Measurements from ENCODE around the gene FAM229A. TPM values are rescaled to one million over a fixed set of nuclear protein-coding genes. Genes with fewer than 3 reads are reported as not detected.

FAM229A gene
- polyA plus RNA-seq, 4 donors: 2.8 to 10.6 (median 8.5) TPM

DNA sequence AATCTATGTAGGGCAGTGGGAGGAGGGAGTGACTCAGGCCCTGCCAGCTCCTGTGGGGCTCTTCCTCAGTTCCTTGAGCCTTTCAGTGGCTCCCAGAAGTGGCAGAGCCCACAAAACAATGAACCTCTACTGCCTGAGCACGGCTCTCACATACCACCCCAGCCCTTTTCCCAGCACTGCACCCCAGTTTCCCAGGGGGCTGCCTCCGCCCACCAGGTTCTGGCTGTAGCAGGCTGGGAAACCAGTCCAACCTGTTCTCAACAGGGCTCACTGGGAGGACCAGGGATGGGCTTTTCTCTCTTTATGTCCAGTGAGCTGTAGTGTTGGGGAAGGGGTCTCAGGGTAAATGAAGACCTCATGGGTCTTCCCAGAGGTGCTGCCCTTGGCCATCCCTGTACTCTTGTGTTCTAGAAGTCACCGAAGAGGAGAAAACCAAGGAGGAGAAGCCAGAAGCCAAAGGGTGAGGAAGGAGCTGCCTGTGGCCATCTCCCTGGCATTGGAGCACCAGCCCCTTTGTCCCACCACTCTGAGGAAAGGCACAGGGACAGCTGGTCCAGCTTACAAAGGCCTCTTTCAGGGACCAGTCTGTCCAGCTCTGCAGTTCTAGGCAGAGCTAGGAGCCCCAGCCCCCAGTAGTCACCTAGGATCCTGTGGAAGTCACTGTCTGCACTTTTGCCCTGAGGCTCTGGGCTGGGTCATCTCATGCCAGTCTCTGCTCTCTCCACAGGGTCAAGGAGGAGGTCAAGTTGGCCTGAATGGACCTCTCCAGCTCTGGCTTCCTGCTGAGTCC lies 29.8 kb downstream of the FAM229A start:
- DNase-seq (ENCODE audit: low read depth in 4 of 4, low spot score in 2 of 4): no peak

DNA sequence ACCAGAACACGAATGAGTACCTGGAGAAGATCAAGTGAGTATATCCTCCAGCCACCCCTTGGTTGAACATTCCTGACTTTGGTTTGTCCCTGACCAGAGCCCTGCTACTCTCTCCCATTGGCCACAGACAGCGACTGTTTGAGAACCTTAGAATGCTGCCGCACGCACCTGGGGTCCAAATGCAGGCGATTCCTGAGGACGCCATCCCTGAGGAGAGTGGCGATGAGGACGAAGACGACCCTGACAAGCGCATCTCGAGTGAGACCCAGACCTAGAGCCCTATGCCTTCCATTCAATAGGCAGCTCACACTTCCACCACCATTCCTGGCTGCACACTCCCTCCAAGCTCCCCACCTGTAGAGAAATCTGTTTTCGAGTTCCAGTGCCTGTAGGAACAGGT lies 30.7 kb downstream of the FAM229A start:
- no peak for DNase-seq (ENCODE audit: low read depth in 4 of 4, low spot score in 2 of 4)

DNA sequence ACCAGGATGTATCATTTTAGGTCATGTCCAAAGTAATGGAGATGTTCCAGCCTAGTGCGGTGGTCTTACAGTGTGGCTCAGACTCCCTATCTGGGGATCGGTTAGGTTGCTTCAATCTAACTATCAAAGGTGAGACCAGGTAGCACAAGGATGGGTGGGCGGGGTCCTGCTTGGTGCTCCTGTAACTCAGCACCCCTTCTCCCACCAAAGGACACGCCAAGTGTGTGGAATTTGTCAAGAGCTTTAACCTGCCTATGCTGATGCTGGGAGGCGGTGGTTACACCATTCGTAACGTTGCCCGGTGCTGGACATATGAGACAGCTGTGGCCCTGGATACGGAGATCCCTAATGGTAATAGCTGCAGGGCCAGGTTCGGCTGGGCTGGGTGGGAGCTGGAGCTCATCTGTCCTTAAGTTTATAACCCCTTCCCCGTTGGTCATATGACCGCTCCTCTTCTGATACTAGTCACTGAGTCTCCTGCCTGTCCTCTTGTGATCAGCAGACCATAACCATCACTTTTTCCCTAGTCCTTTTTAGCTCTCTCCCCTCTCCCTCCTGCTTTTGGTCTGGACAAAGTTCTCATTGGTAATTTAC lies 31.6 kb downstream of the FAM229A start:
- DNase-seq (ENCODE audit: low read depth in 4 of 4, low spot score in 2 of 4): no peak

- no peak for DNase-seq (ENCODE audit: low read depth in 4 of 4, low spot score in 2 of 4)
These were observed 32.3 kb downstream of the FAM229A start for GRCh38 chr1:32329931-32330466.

DNA sequence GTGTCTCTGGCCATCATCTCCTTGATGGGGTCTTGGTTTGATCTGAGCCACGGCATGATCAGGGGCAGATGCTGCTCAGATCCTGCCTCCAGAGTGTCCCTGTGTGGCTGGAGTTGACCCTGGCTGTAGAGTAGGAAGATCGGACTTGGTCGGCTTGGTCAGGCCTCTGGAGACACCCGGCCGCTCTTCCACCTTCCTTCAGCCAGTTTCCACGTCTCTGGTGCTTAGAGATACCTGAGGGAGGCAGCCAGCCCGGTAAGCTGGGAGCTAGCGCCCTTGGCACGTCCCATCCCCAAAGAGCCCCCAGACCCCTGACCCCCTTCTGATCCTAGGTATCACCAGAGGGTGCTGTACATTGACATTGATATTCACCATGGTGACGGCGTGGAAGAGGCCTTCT lies 35.1 kb downstream of the FAM229A start:
- DNase-seq (ENCODE audit: low read depth in 4 of 4, low spot score in 2 of 4): no peak

GRCh38 chr1:32321712-32322291 lies 40.5 kb downstream of the FAM229A start:
- no peak for DNase-seq (ENCODE audit: low read depth in 4 of 4, low spot score in 2 of 4)

DNA sequence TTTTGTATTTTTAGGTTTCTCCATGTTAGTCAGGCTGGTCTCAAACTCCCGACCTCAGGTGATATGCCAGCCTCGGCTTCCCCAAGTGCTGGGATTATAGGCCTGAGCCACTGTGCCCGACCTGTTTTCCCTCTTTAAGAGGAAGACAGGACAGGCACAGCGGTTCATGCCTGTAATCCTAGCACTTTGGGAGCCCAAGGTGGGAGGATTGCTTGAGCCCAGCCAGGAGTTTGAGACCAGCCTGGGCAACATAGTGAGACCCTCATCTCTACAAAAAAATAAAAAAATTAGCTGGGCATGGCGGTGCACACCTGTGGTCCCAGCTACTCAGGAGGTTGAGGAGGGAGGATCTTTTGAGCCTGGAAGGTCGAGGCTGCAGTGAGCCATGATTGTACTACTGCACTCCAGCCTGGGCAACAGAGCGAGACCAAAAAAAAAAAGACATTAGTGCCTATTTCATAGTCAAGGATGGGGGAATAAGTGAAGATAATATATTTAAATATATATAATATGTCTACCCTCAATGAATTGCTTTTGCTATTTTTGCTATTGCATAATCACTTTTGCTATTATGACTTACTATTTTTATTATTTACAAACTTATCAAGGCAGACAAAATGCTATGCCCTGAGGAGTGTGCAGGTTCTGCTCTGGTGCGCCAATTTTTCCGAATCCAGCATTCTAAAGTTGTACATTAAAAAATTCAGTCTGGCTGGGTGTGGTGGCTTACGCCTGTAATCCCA lies 44.0 kb downstream of the FAM229A start:
- no peak for DNase-seq (ENCODE audit: low read depth in 4 of 4, low spot score in 2 of 4)

DNA sequence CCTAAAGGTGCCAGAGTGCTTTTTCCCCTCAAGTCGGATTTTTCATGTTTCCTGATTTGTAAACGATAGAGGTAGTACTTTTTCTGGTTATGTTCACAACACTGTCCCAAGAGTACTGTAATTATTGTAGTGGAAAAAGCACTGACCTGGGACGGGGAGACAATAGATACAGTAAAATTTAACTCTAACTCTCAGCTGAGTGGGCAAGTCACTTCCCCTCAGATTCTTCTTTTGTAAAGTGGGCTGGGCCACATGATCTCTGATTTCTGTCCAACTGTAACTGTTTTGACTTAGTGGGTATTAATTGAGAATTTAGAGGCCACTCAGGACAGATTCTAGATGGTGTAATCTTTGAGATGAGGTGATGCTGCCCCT lies 45.4 kb downstream of the FAM229A start:
- no peak for DNase-seq (ENCODE audit: low read depth in 4 of 4, low spot score in 2 of 4)

DNA sequence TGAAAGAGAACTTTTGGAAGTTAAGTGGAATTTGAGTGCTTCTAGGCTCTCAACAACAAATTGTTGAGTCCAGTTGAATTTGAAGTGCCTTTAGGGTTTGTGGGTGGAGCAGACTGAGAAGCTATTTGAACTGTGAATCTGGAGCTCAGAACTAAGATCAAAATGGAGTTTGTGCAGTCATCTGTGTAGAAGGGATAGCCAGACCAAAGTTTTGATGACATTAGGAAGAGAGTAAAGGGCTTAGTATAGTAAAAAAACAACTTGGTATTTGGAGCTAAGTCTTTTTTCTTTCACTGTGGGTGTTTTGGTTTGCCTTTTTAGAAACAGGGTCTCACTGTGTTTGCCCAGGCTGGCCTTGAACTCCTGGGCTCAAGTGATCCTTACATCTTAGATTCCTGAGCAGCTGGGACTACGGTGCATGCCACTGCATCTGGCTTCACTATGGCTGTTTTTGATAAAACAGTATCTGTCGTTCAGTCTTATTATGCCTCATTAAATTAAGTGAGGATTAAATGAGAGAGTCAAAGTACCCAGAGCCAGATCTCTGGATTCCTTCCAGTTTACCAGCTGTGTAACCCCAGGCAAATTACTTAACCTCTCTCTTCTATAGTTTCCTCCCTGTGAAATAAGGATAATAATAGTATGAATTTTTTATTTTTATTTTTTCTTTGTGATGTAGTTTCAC lies 50.4 kb downstream of the FAM229A start:
- DNase-seq (ENCODE audit: low read depth in 4 of 4, low spot score in 2 of 4): no peak

Other genes starting within 250 kb of the FAM229A start
- gene TXLNA, start 182.8 kb downstream of the FAM229A start, polyA plus RNA-seq (ENCODE audit: insufficient read length in 4 of 4): 10 to 100 TPM; 43.3 to 49.8 (median 45.9) TPM
- gene CCDC28B, start 161.9 kb downstream of the FAM229A start, polyA plus RNA-seq (ENCODE audit: insufficient read length in 4 of 4): 10 to 100 TPM; 21.0 to 30.9 (median 27.7) TPM
- gene IQCC, start 156.8 kb downstream of the FAM229A start, polyA plus RNA-seq (ENCODE audit: insufficient read length in 4 of 4): 10 to 100 TPM in 2 of 4 donors, 1 to 10 TPM in 2; 6.8 to 10.7 (median 8.7) TPM
- 1 to 10 TPM in 2 of 4 donors, under 1 TPM in 2; 0.21 to 2.4 (median 1.4) TPM for gene DCDC2B, start 153.4 kb downstream of the FAM229A start, polyA plus RNA-seq (ENCODE audit: insufficient read length in 4 of 4)
- 10 to 100 TPM; 20.2 to 32.3 (median 27.1) TPM for gene TMEM234, start 140.1 kb downstream of the FAM229A start, polyA plus RNA-seq (ENCODE audit: insufficient read length in 4 of 4)
- 100 to 1,000 TPM; 147 to 179 (median 174) TPM for gene EIF3I, start 140.1 kb downstream of the FAM229A start, polyA plus RNA-seq (ENCODE audit: insufficient read length in 4 of 4)
- 10 to 100 TPM in 2 of 4 donors, 1 to 10 TPM in 2; 8.6 to 12.5 (median 10.0) TPM for gene FAM167B, start 115.3 kb downstream of the FAM229A start, polyA plus RNA-seq (ENCODE audit: insufficient read length in 4 of 4)
- 1 to 10 TPM; 4.3 to 6.9 (median 6.1) TPM for gene LCK, start 111.2 kb downstream of the FAM229A start, polyA plus RNA-seq (ENCODE audit: insufficient read length in 4 of 4)
- gene HDAC1, start 70.4 kb downstream of the FAM229A start, polyA plus RNA-seq (ENCODE audit: insufficient read length in 4 of 4): 100 to 1,000 TPM; 159 to 219 (median 180) TPM
- gene MARCKSL1, start 26.3 kb downstream of the FAM229A start, polyA plus RNA-seq (ENCODE audit: insufficient read length in 4 of 4): 100 to 1,000 TPM; 389 to 551 (median 440) TPM
- 1 to 10 TPM; 2.0 to 9.1 (median 5.1) TPM for gene TSSK3, start 54 bp upstream of the FAM229A start, polyA plus RNA-seq (ENCODE audit: insufficient read length in 4 of 4)
- 10 to 100 TPM; 60.6 to 69.4 (median 63.3) TPM for gene BSDC1, start 32.0 kb upstream of the FAM229A start, polyA plus RNA-seq (ENCODE audit: insufficient read length in 4 of 4)
- 1 to 10 TPM in 2 of 4 donors, under 1 TPM in 2; 0.73 to 2.1 (median 1.4) TPM for gene ZBTB8B, start 102.6 kb upstream of the FAM229A start, polyA plus RNA-seq (ENCODE audit: insufficient read length in 4 of 4)
- gene ZBTB8A, start 176.9 kb upstream of the FAM229A start, polyA plus RNA-seq (ENCODE audit: insufficient read length in 4 of 4): 10 to 100 TPM; 15.1 to 19.8 (median 16.1) TPM

Data from left renal cortex interstitium (tissue), 4 donors.